ENCODE data around the gene ATP8B1. TPM values are rescaled to one million over a fixed set of nuclear protein-coding genes. Genes with fewer than 3 reads are reported as not detected.

ATP8B1 gene
- total RNA-seq, 1 experiment from 2014 or later, result 15.9 TPM

DNA sequence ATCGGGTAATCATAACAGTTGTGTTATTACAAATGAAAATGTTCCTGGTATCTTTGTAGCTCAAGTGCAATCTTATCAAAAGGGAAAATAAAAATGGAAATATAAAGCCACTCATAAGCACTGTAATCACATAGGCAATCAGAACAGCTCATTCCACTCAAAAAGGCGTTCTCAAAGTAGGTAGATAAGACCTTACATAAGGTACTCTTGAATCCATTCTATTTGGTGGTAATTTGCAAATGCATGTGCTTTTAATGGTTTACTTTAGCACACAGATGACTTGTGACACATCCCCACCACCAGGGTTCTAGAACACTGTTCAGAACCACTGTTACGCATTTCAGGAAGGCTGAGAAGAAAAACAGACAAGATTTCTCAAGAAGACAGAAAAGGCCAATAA is 94.8 kb downstream of the ATP8B1 start:
- ChIA-PET POLR2A (no interaction called here), RAD21 (ENCODE audit: low non-redundant PET in 1 of 2, low total read pairs in 2 of 2, uncharacterized antibody in 2 of 2, unreplicated experiment in 2 of 2) (no interaction called here), CTCF (interaction anchor here (0.6 kb wide), 1 partner anchor 70 kb away, joined by 5 read pairs; no protein-coding TSS in a partner anchor)
- intact Hi-C loops (cut with micrococcal nuclease), result no loop called here
- ATAC-seq, result no peak
- Histone ChIP-seq H3K4me2 (ENCODE audit: low read length) (no peak overlapping the region), H3K79me2 (ENCODE audit: insufficient read depth, low read length) (0 out of 2 replicates have a peak, but pooled peaks cover 2% of the 10 kb centered on the region), H3K27me3 (ENCODE audit: insufficient read depth, low read length) (no peaks in the 10 kb centered on the region), H4K20me1 (ENCODE audit: insufficient read depth) (no peaks in the 10 kb centered on the region), H3K4me1 (ENCODE audit: control insufficient read depth in 1 of 2, insufficient read depth in 2 of 2, low read length in 2 of 2) (peaks cover 10 to 26% of the 10 kb centered on the region in 2 experiments), H3K9me3 (ENCODE audit: control insufficient read depth in 1 of 2, insufficient read depth in 1 of 2, low read depth in 1 of 2, low read length in 2 of 2) (no peaks in the 10 kb centered on the region), H2AFZ (ENCODE audit: low read depth, low read length, poor library complexity, severe bottlenecking) (no peak overlapping the region), H3K36me3 (ENCODE audit: control insufficient read depth in 1 of 2, insufficient read depth in 2 of 2, low read length in 2 of 2) (no peaks in the 10 kb centered on the region), H3K9ac (ENCODE audit: low read length) (no peak overlapping the region), H3K4me3 (replicated peaks in 1 of 2; ENCODE audit: low read depth in 1 of 2, low read length in 2 of 2) (no peak overlapping the region), H3K27ac (ENCODE audit: low read depth, low read length) (no peak overlapping the region), H3K9me2 (ENCODE audit: insufficient read depth) (no peaks in the 10 kb centered on the region)
- BruUV-seq (replicated peaks), result no TSS peak
- TF ChIP-seq YY1 (IDR thresholded peaks at IDR 0.05; ENCODE audit: extremely low read depth, insufficient replicate concordance, low read depth, low read length), result no peak
- no peak for TF ChIP-seq ZNF274 (IDR thresholded peaks at IDR 0.05; ENCODE audit: low read depth, low read length)
- no peak for TF ChIP-seq CEBPB (IDR thresholded peaks at IDR 0.05; ENCODE audit: low read depth)
- TF ChIP-seq ZFX (IDR thresholded peaks at IDR 0.05), result no peak
- TF ChIP-seq CBX3 (IDR thresholded peaks at IDR 0.05; ENCODE audit: low read depth), result no peak
- no peak for TF ChIP-seq POLR2A (IDR thresholded peaks at IDR 0.05; ENCODE audit: borderline replicate concordance, extremely low read depth, insufficient read depth, insufficient read length)
- DNase-seq (ENCODE audit: low read depth, low spot score), result no peak

DNA sequence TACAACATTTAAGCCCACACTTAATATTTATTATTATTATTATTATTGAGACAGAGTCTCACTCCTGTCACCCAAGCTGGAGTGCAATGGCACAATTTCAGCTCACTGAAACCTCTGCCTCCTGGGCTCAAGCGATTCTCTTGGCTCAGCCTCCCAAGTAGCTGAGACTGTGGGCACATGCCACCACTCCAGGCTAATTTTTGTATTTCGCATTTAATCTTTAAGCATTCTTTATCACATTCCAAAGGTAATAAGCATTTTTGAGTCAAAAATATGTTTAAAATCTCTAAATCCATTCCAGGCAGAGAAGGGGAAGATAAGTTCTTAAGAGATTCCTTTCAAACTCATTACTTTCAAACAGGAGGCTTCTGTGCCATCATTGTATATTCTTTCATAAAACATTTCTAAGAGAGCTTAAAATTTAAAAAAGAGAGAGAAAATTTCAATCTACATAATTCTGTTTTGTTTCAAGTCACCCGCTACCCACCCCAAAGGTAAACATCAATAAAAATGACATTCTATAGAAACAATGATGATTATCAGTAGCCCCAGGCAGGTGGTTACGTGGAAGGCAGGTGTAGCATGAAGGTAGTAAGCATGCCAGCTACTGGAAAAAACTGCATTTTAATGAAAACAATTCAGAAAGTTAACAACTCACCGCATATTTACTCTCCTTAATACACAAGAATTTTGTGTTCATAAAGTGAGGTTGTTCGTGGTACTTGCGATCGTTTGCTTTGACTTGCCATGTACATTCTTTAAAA is 97.1 kb downstream of the ATP8B1 start:
- RAD21 ChIA-PET (ENCODE audit: low non-redundant PET in 1 of 2, low total read pairs in 2 of 2, uncharacterized antibody in 2 of 2, unreplicated experiment in 2 of 2), result no interaction called here
- Histone ChIP-seq H2AFZ (ENCODE audit: low read depth, low read length, poor library complexity, severe bottlenecking) (no peak overlapping the region), H3K9me3 (ENCODE audit: control insufficient read depth in 1 of 2, insufficient read depth in 1 of 2, low read depth in 1 of 2, low read length in 2 of 2) (no peaks in the 10 kb centered on the region), H3K36me3 (ENCODE audit: control insufficient read depth in 1 of 2, insufficient read depth in 2 of 2, low read length in 2 of 2) (no peaks in the 10 kb centered on the region), H4K20me1 (ENCODE audit: insufficient read depth) (no peaks in the 10 kb centered on the region), H3K4me2 (ENCODE audit: low read length) (no peak overlapping the region), H3K79me2 (ENCODE audit: insufficient read depth, low read length) (0 out of 2 replicates have a peak, but pooled peaks cover 2% of the 10 kb centered on the region), H3K27ac (ENCODE audit: low read depth, low read length) (no peak overlapping the region), H3K27me3 (ENCODE audit: insufficient read depth, low read length) (no peaks in the 10 kb centered on the region), H3K4me3 (replicated peaks in 1 of 2; ENCODE audit: low read depth in 1 of 2, low read length in 2 of 2) (no peak overlapping the region), H3K9me2 (ENCODE audit: insufficient read depth) (no peaks in the 10 kb centered on the region), H3K4me1 (ENCODE audit: control insufficient read depth in 1 of 2, insufficient read depth in 2 of 2, low read length in 2 of 2) (peaks cover 7 to 20% of the 10 kb centered on the region in 2 experiments), H3K9ac (ENCODE audit: low read length) (no peak overlapping the region)
- ATAC-seq, result no peak
- no TSS peak for BruUV-seq (replicated peaks)
- CTCF ChIA-PET, result no interaction called here
- DNase-seq (ENCODE audit: low read depth, low spot score), result no peak
- intact Hi-C loops (cut with micrococcal nuclease), result no loop called here
- POLR2A ChIA-PET, result no interaction called here
- TF ChIP-seq EGR1 (IDR thresholded peaks at IDR 0.05; ENCODE audit: low read depth), result no peak
- TF ChIP-seq ELF1 (IDR thresholded peaks at IDR 0.05; ENCODE audit: borderline replicate concordance, low read depth), result no peak
- TF ChIP-seq, protein P1, sequence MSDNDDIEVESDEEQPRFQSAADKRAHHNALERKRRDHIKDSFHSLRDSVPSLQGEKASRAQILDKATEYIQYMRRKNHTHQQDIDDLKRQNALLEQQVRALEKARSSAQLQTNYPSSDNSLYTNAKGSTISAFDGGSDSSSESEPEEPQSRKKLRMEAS (IDR thresholded peaks at IDR 0.05), result no peak
- no peak for TF ChIP-seq EZH2 (IDR thresholded peaks at IDR 0.05)
- TF ChIP-seq POLR2AphosphoS5 (IDR thresholded peaks at IDR 0.05; ENCODE audit: low read depth, low read length), result no peak
- TF ChIP-seq, protein P2, sequence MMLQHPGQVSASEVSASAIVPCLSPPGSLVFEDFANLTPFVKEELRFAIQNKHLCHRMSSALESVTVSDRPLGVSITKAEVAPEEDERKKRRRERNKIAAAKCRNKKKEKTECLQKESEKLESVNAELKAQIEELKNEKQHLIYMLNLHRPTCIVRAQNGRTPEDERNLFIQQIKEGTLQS (IDR thresholded peaks at IDR 0.05), result no peak
- no peak for TF ChIP-seq POLR2A (IDR thresholded peaks at IDR 0.05; ENCODE audit: borderline replicate concordance, extremely low read depth, insufficient read depth, insufficient read length)
- TF ChIP-seq YY1 (IDR thresholded peaks at IDR 0.05; ENCODE audit: extremely low read depth, insufficient replicate concordance, low read depth, low read length), result no peak
- TF ChIP-seq JUND (IDR thresholded peaks at IDR 0.05), result no peak
- TF ChIP-seq RAD21 (IDR thresholded peaks at IDR 0.05; ENCODE audit: low read depth), result no peak
- no peak for TF ChIP-seq EZH2phosphoT487 (IDR thresholded peaks at IDR 0.05; ENCODE audit: borderline replicate concordance)
- no peak for TF ChIP-seq FOSL1 (IDR thresholded peaks at IDR 0.05; ENCODE audit: low read depth)
- TF ChIP-seq, protein P3, sequence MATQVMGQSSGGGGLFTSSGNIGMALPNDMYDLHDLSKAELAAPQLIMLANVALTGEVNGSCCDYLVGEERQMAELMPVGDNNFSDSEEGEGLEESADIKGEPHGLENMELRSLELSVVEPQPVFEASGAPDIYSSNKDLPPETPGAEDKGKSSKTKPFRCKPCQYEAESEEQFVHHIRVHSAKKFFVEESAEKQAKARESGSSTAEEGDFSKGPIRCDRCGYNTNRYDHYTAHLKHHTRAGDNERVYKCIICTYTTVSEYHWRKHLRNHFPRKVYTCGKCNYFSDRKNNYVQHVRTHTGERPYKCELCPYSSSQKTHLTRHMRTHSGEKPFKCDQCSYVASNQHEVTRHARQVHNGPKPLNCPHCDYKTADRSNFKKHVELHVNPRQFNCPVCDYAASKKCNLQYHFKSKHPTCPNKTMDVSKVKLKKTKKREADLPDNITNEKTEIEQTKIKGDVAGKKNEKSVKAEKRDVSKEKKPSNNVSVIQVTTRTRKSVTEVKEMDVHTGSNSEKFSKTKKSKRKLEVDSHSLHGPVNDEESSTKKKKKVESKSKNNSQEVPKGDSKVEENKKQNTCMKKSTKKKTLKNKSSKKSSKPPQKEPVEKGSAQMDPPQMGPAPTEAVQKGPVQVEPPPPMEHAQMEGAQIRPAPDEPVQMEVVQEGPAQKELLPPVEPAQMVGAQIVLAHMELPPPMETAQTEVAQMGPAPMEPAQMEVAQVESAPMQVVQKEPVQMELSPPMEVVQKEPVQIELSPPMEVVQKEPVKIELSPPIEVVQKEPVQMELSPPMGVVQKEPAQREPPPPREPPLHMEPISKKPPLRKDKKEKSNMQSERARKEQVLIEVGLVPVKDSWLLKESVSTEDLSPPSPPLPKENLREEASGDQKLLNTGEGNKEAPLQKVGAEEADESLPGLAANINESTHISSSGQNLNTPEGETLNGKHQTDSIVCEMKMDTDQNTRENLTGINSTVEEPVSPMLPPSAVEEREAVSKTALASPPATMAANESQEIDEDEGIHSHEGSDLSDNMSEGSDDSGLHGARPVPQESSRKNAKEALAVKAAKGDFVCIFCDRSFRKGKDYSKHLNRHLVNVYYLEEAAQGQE (IDR thresholded peaks at IDR 0.05; ENCODE audit: low read depth), result no peak

Data from HCT116 (cell line).